ENCODE results near the gene RAB21.

- TF ChIP-seq, protein P1, sequence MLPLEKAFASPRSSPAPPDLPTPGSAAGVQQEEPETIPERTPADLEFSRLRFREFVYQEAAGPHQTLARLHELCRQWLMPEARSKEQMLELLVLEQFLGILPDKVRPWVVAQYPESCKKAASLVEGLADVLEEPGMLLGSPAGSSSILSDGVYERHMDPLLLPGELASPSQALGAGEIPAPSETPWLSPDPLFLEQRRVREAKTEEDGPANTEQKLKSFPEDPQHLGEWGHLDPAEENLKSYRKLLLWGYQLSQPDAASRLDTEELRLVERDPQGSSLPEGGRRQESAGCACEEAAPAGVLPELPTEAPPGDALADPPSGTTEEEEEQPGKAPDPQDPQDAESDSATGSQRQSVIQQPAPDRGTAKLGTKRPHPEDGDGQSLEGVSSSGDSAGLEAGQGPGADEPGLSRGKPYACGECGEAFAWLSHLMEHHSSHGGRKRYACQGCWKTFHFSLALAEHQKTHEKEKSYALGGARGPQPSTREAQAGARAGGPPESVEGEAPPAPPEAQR (CRISPR knock-in tag; IDR thresholded peaks at IDR 0.05) = no peak
- no peak for TF ChIP-seq MAX (CRISPR knock-in tag; IDR thresholded peaks at IDR 0.05)
- TF ChIP-seq SP1 (CRISPR knock-in tag; conservative IDR thresholded peaks at IDR 0.05) = no peak
- TF ChIP-seq NFYB (CRISPR knock-in tag; conservative IDR thresholded peaks at IDR 0.05; ENCODE audit: low read depth) = no peak
- no peak for TF ChIP-seq CTCF (IDR thresholded peaks at IDR 0.05)
- TF ChIP-seq GABPB1 (CRISPR knock-in tag; IDR thresholded peaks at IDR 0.05) = no peak
- TF ChIP-seq NFE2L1 (CRISPR knock-in tag; IDR thresholded peaks at IDR 0.05) = no peak
- no peak for TF ChIP-seq EMX1 (CRISPR knock-in tag; IDR thresholded peaks at IDR 0.05)
- no peak for TF ChIP-seq KAT7 (CRISPR knock-in tag; IDR thresholded peaks at IDR 0.05; ENCODE audit: borderline replicate concordance)
- TF ChIP-seq ESRRA (CRISPR knock-in tag; IDR thresholded peaks at IDR 0.05; ENCODE audit: borderline replicate concordance) = no peak
- TF ChIP-seq JUN (CRISPR knock-in tag; IDR thresholded peaks at IDR 0.05) = no peak
- TF ChIP-seq NR1H2 (CRISPR knock-in tag; IDR thresholded peaks at IDR 0.05) = no peak
Observed at GRCh38 chr12:71708658-71709057, 46.0 kb upstream of the RAB21 start.
